Measurements from ENCODE around the gene MFSD1. TPM values are rescaled to one million over a fixed set of nuclear protein-coding genes. Genes with fewer than 3 reads are reported as not detected.

The MFSD1 gene
- total RNA-seq, 2 experiments from 2014 or later, result 26.0 to 27.3 TPM

GRCh38 chr3:158781849-158782248, 20.0 kb upstream of the MFSD1 start:
- CTCF ChIA-PET (ENCODE audit: unreplicated experiment), result no interaction called here
- Histone ChIP-seq H3K9me2 (ENCODE audit: insufficient read depth, low read length) (no peaks in the 10 kb centered on the region), H3K9me3 (ENCODE audit: low read length) (no peaks in the 10 kb centered on the region), H4K20me1 (ENCODE audit: insufficient read depth, low read length) (no peaks in the 10 kb centered on the region), H3K79me2 (ENCODE audit: insufficient read depth, low read depth, low read length) (no peaks in the 10 kb centered on the region), H3K4me3 (ENCODE audit: low read depth, low read length, poor library complexity, severe bottlenecking) (no peak overlapping the region), H3K36me3 (ENCODE audit: insufficient read depth, low read length) (no peaks in the 10 kb centered on the region), H3K27ac (ENCODE audit: low read depth, low read length, poor library complexity, severe bottlenecking) (no peak overlapping the region), H3K4me2 (ENCODE audit: low read length) (no peak overlapping the region), H3K4me1 (ENCODE audit: insufficient read depth, low read length, poor library complexity, severe bottlenecking) (no peaks in the 10 kb centered on the region), H2AFZ (ENCODE audit: low read length) (no peak overlapping the region)
- no TSS peak for BruUV-seq (replicated peaks)
- intact Hi-C loops (cut with micrococcal nuclease; ENCODE audit: unreplicated experiment), result no loop called here
- TF ChIP-seq CTCF (conservative IDR thresholded peaks at IDR 0.05; ENCODE audit: low read length) (no peak), EZH2phosphoT487 (IDR thresholded peaks at IDR 0.05; ENCODE audit: borderline replicate concordance, low read depth, low read length) (no peak)
- DNase-seq (ENCODE audit: low spot score), result no peak
- POLR2A ChIA-PET, result no interaction called here

- CTCF ChIA-PET (ENCODE audit: unreplicated experiment), result no interaction called here
- intact Hi-C loops (cut with micrococcal nuclease; ENCODE audit: unreplicated experiment), result no loop called here
- H3K9me2 ChIP-seq (ENCODE audit: insufficient read depth, low read length), result no peaks in the 10 kb centered on the region
These were observed 19.4 kb upstream of the MFSD1 start for GRCh38 chr3:158782283-158782989.

More at GRCh38 chr3:158782283-158782989, 19.4 kb upstream of the MFSD1 start:
- TF ChIP-seq EZH2phosphoT487 (IDR thresholded peaks at IDR 0.05; ENCODE audit: borderline replicate concordance, low read depth, low read length), result no peak
- no peak for TF ChIP-seq CTCF (conservative IDR thresholded peaks at IDR 0.05; ENCODE audit: low read length)
- no peaks in the 10 kb centered on the region for H3K79me2 ChIP-seq (ENCODE audit: insufficient read depth, low read depth, low read length)
- H3K4me3 ChIP-seq (ENCODE audit: low read depth, low read length, poor library complexity, severe bottlenecking), result no peak overlapping the region
- no TSS peak for BruUV-seq (replicated peaks)
- H3K4me2 ChIP-seq (ENCODE audit: low read length), result no peak overlapping the region
- no peaks in the 10 kb centered on the region for H3K36me3 ChIP-seq (ENCODE audit: insufficient read depth, low read length)
- DNase-seq (ENCODE audit: low spot score), result no peak
- no peaks in the 10 kb centered on the region for H4K20me1 ChIP-seq (ENCODE audit: insufficient read depth, low read length)
- H3K9me3 ChIP-seq (ENCODE audit: low read length), result no peaks in the 10 kb centered on the region
- H2AFZ ChIP-seq (ENCODE audit: low read length), result no peak overlapping the region
- POLR2A ChIA-PET, result interaction anchor here (0.7 kb wide), 1 partner anchor 52 kb away, joined by 3 read pairs; no protein-coding TSS in a partner anchor
- H3K4me1 ChIP-seq (ENCODE audit: insufficient read depth, low read length, poor library complexity, severe bottlenecking), result no peaks in the 10 kb centered on the region
- no peak overlapping the region for H3K27ac ChIP-seq (ENCODE audit: low read depth, low read length, poor library complexity, severe bottlenecking)
